Measurements from ENCODE around the gene WDR20. TPM values are rescaled to one million over a fixed set of nuclear protein-coding genes. Genes with fewer than 3 reads are reported as not detected.

WDR20 gene
- total and polyA plus RNA-seq, 10 of the 15 experiments (the other 5 are each of a cell fraction or from before 2014, with no cell fraction given) = 9.1 to 25.9 (median 18.4) TPM

GRCh38 chr14:102125546-102125945 is 14.2 kb upstream of the WDR20 start:
- ChIA-PET CTCF (interaction anchor here (0.6 to 1.8 kb wide), 3 partner anchors 29 to 191 kb away, joined by 3 to 7 read pairs (median 3); no protein-coding TSS in a partner anchor), SMC1A (ENCODE audit: uncharacterized antibody, unreplicated experiment) (interaction anchor here (0.6 to 1.2 kb wide), 5 partner anchors 13 to 59 kb away, joined by 3 to 4 read pairs (median 3); no protein-coding TSS in a partner anchor), POLR2A (interaction anchor here (0.8 to 0.9 kb wide), 2 partner anchors 20 to 318 kb away, joined by 3 read pairs; no protein-coding TSS in a partner anchor), RAD21 (ENCODE audit: unreplicated experiment) (interaction anchor here (1.1 kb wide), 1 partner anchor 13 kb away, joined by 3 read pairs; no protein-coding TSS in a partner anchor)
- Histone ChIP-seq H3K27me3 (replicated peaks in 1 of 2; ENCODE audit: control insufficient read depth in 2 of 2, insufficient read depth in 2 of 2, low read length in 1 of 2) (no peaks in the 10 kb centered on the region), H3K27ac (ENCODE audit: control insufficient read depth, insufficient read depth) (no peak overlapping the region), H3K4me2 (ENCODE audit: control insufficient read depth, insufficient read depth) (no peak overlapping the region), H4K20me1 (ENCODE audit: control insufficient read depth, insufficient read depth) (no peaks in the 10 kb centered on the region), H3K79me2 (ENCODE audit: control insufficient read depth, insufficient read depth, low read length) (no peaks in the 10 kb centered on the region), H3K4me1 (ENCODE audit: control insufficient read depth, insufficient read depth, low read length) (no peaks in the 10 kb centered on the region), H3K9me3 (replicated peaks; ENCODE audit: control insufficient read depth, insufficient read depth, low read length) (no peaks in the 10 kb centered on the region), H3K9ac (ENCODE audit: control insufficient read depth, insufficient read depth, low read length) (no peak overlapping the region), H3K36me3 (ENCODE audit: control insufficient read depth in 2 of 2, insufficient read depth in 2 of 2, low read length in 1 of 2) (no peaks in the 10 kb centered on the region), H2AFZ (ENCODE audit: control insufficient read depth, low read depth, low read length) (no peak overlapping the region), H3K4me3 (no peak overlapping the region)
- no TSS peak for BruUV-seq (replicated peaks)
- DNase-seq (ENCODE audit: low read depth, low spot score) (no peak), FAIRE-seq (no peak), ATAC-seq (peak; percentile 73)
- in situ Hi-C loops (cut with MboI) (no loop called here), intact Hi-C loops (cut with micrococcal nuclease; ENCODE audit: unreplicated experiment) (no loop called here)
- WGBS (ENCODE audit: insufficient coverage, insufficient replicate concordance, low lambda C conversion rate, missing lambda C conversion rate) = 59% methylated on average over 5 of the region's 5 CpGs
- TF ChIP-seq RFX5 (IDR thresholded peaks at IDR 0.05; ENCODE audit: low read depth, low read length) (no peak), MTA2 (IDR thresholded peaks at IDR 0.05; ENCODE audit: low read depth) (0 out of 2 replicates have a peak, but pooled peaks have one; percentile 10), TCF7 (IDR thresholded peaks at IDR 0.05; ENCODE audit: borderline replicate concordance) (no peak), ZBTB33 (IDR thresholded peaks at IDR 0.05) (no peak), ATF7 (IDR thresholded peaks at IDR 0.05; ENCODE audit: low read depth) (peak; percentile 17; the same call in 1 of the 2 replicates), ZBED1 (IDR thresholded peaks at IDR 0.05; ENCODE audit: borderline replicate concordance) (no peak), ZNF687 (IDR thresholded peaks at IDR 0.05) (no peak), SKIL (IDR thresholded peaks at IDR 0.05; ENCODE audit: low read depth, poor library complexity, severe bottlenecking) (no peak), RELA (IDR thresholded peaks at IDR 0.05; ENCODE audit: borderline replicate concordance, partially characterized antibody) (no peak)

Data from GM12878 (cell line).